ENCODE data around the gene NDOR1. TPM values are rescaled to one million over a fixed set of nuclear protein-coding genes. Genes with fewer than 3 reads are reported as not detected.
A peak's percentile ranks its signal among the peaks of the same experiment; 100 is the strongest.

The NDOR1 gene
- total RNA-seq, 1 donor from 2014 or later, result 2.6 TPM

- FAIRE-seq (no peak), DNase-seq (ENCODE audit: low read depth) (no peak)
- TF ChIP-seq CTCF (IDR thresholded peaks at IDR 0.05; ENCODE audit: insufficient read depth, low read length, severe bottlenecking), result no peak
- Histone ChIP-seq H3K36me3 (ENCODE audit: control insufficient read depth, insufficient read depth, low read length) (no peaks in the 10 kb centered on the region), H3K4me3 (ENCODE audit: low read depth, low read length) (peak within 1 kb of the TSS; percentile 24), H3K27me3 (ENCODE audit: control insufficient read depth, insufficient read depth, low read length) (peaks cover 28% of the 10 kb centered on the region)
Observed at GRCh38 chr9:137169896-137170358, 35.6 kb upstream of the NDOR1 start, which contains the start of gene LRRC26. LRRC26 (minus strand) TSS chr9:137170051; CDS start chr9:137169943, 108 bp downstream.

GRCh38 chr9:137170486-137171148 is 34.9 kb upstream of the NDOR1 start:
- H3K4me3 ChIP-seq (ENCODE audit: low read depth, low read length), result no peak overlapping the region
- DNase-seq (ENCODE audit: low read depth) (no peak), FAIRE-seq (no peak)
- TF ChIP-seq CTCF (IDR thresholded peaks at IDR 0.05; ENCODE audit: insufficient read depth, low read length, severe bottlenecking), result no peak
- peaks cover 33% of the 10 kb centered on the region for H3K27me3 ChIP-seq (ENCODE audit: control insufficient read depth, insufficient read depth, low read length)
- H3K36me3 ChIP-seq (ENCODE audit: control insufficient read depth, insufficient read depth, low read length), result no peaks in the 10 kb centered on the region

GRCh38 chr9:137171149-137171900 is 34.2 kb upstream of the NDOR1 start:
- TF ChIP-seq CTCF (IDR thresholded peaks at IDR 0.05; ENCODE audit: insufficient read depth, low read length, severe bottlenecking), result no peak
- Histone ChIP-seq H3K36me3 (ENCODE audit: control insufficient read depth, insufficient read depth, low read length) (no peaks in the 10 kb centered on the region), H3K27me3 (ENCODE audit: control insufficient read depth, insufficient read depth, low read length) (peaks cover 29% of the 10 kb centered on the region), H3K4me3 (ENCODE audit: low read depth, low read length) (no peak overlapping the region)
- DNase-seq (ENCODE audit: low read depth) (no peak), FAIRE-seq (no peak)

- Histone ChIP-seq H3K27me3 (ENCODE audit: control insufficient read depth, insufficient read depth, low read length) (peaks cover 23% of the 10 kb centered on the region), H3K36me3 (ENCODE audit: control insufficient read depth, insufficient read depth, low read length) (no peaks in the 10 kb centered on the region), H3K4me3 (ENCODE audit: low read depth, low read length) (no peak overlapping the region)
- no peak for TF ChIP-seq CTCF (IDR thresholded peaks at IDR 0.05; ENCODE audit: insufficient read depth, low read length, severe bottlenecking)
- no peak for FAIRE-seq
- DNase-seq (ENCODE audit: low read depth), result no peak
Observed at GRCh38 chr9:137172901-137173795, 32.4 kb upstream of the NDOR1 start.

GRCh38 chr9:137173796-137174664 is 31.5 kb upstream of the NDOR1 start:
- no peak overlapping the region for H3K4me3 ChIP-seq (ENCODE audit: low read depth, low read length)
- H3K27me3 ChIP-seq (ENCODE audit: control insufficient read depth, insufficient read depth, low read length), result peaks cover 22% of the 10 kb centered on the region
- DNase-seq (ENCODE audit: low read depth) (no peak), FAIRE-seq (no peak)
- H3K36me3 ChIP-seq (ENCODE audit: control insufficient read depth, insufficient read depth, low read length), result no peaks in the 10 kb centered on the region
- no peak for TF ChIP-seq CTCF (IDR thresholded peaks at IDR 0.05; ENCODE audit: insufficient read depth, low read length, severe bottlenecking)
